H1 (cell line): Measurements from ENCODE around the gene RNF208. TPM values are rescaled to one million over a fixed set of nuclear protein-coding genes. Genes with fewer than 3 reads are reported as not detected.

Experiments
- CTCF ChIA-PET: fragments of 300-600 bp; sonication (Branson Sonifier 250); formaldehyde crosslinking; loops from one replicate; lab custom pipeline; 2021; ENCODE audit not compliant: partially characterized antibody; lab: Charles Lee
- POLR2A ChIA-PET: fragments of 300-600 bp; sonication (Branson Sonifier 250); formaldehyde crosslinking; loops from one replicate; lab custom pipeline; 2021; ENCODE audit warnings: inconsistent platforms; ENCODE audit not compliant: partially characterized antibody; lab: Charles Lee
- DNase-seq, 2 experiments: peaks; one replicate each; pipeline versions ENCODE4 v3.0.0 to v3.0.0-alpha.2; 2010 to 2022; ENCODE audit warnings: low spot score in 2 of 2, low read depth in 1 of 2, mixed read lengths in 1 of 2
- FAIRE-seq: peaks from 2 replicates; lab custom pipeline; 2011; peaks lifted over from hg19 to GRCh38; lab: Jason Lieb, UNC
- H2AFZ ChIP-seq: 2 replicates; pipeline ENCODE4 v1.8.1; 2012; ENCODE audit warnings: low read length, inconsistent platforms
- H2AK5ac ChIP-seq: 2 replicates; pipeline ENCODE4 v1.6.1; 2013; ENCODE audit warnings: low read depth, low read length
- H2BK120ac ChIP-seq: replicated peaks from 2 replicates; pipeline ENCODE3; 2013; ENCODE audit warnings: low read depth, low read length, inconsistent platforms
- H2BK12ac ChIP-seq: 2 replicates; pipeline ENCODE4 v1.6.1; 2013; ENCODE audit warnings: low read depth, low read length
- H2BK15ac ChIP-seq: 2 replicates; pipeline ENCODE4 v1.6.1; 2013; ENCODE audit warnings: low read length
- H2BK20ac ChIP-seq: 2 replicates; pipeline ENCODE4 v1.6.1; 2013; ENCODE audit warnings: low read length
- H2BK5ac ChIP-seq: 2 replicates; pipeline ENCODE4 v1.6.1; 2013; ENCODE audit warnings: low read depth, low read length
- H3K14ac ChIP-seq: 2 replicates; pipeline ENCODE4 v1.6.1; 2013; ENCODE audit warnings: inconsistent platforms; ENCODE audit not compliant: insufficient read length
- H3K18ac ChIP-seq: 2 replicates; pipeline ENCODE4 v1.6.1; 2013; ENCODE audit warnings: low read length; ENCODE audit errors: extremely low read depth
- H3K23ac ChIP-seq: 2 replicates; pipeline ENCODE4 v1.6.1; 2013; ENCODE audit warnings: inconsistent platforms; ENCODE audit not compliant: insufficient read length
- H3K23me2 ChIP-seq: 2 replicates; pipeline ENCODE4 v1.6.1; 2013; ENCODE audit warnings: low read depth, low read length
- H3K27ac ChIP-seq: 2 replicates; pipeline ENCODE4 v1.6.1; 2011; ENCODE audit warnings: low read depth, low read length, inconsistent platforms
- H3K27me3 ChIP-seq, 4 experiments: replicated peaks in 1 of 4; 1 replicate in 1 of 4; 2 replicates in 3 of 4; pipeline versions ENCODE4 v1.6.1 to v1.8.1; 2011 to 2013; ENCODE audit warnings: low read length in 3 of 4, mild to moderate bottlenecking in 3 of 4, inconsistent platforms in 2 of 4, mixed read lengths in 2 of 4, moderate library complexity in 1 of 4; ENCODE audit not compliant: control insufficient read depth in 3 of 4, insufficient read depth in 3 of 4; ENCODE audit errors: extremely low read depth in 1 of 4
- H3K36me3 ChIP-seq, 4 experiments: 2 replicates each; pipeline versions ENCODE4 v1.6.1 to v1.8.1; 2011 to 2013; ENCODE audit warnings: mild to moderate bottlenecking in 4 of 4, low read length in 3 of 4, moderate library complexity in 2 of 4, control low read depth in 1 of 4, inconsistent platforms in 1 of 4; ENCODE audit not compliant: insufficient read depth in 4 of 4, control insufficient read depth in 2 of 4
- H3K4ac ChIP-seq: replicated peaks from 2 replicates; pipeline ENCODE3; 2013; ENCODE audit warnings: low read length, low read depth, mixed read lengths, inconsistent platforms; ENCODE audit not compliant: insufficient read length
- H3K4me1 ChIP-seq, 4 experiments: replicated peaks in 1 of 4; 1 replicate in 1 of 4; 2 replicates in 3 of 4; pipeline versions ENCODE4 v1.6.1 to v1.8.1; 2011 to 2013; ENCODE audit warnings: low read length in 3 of 4, inconsistent platforms in 2 of 4, mixed read lengths in 1 of 4; ENCODE audit not compliant: insufficient read depth in 4 of 4, control insufficient read depth in 3 of 4
- H3K4me2 ChIP-seq, 2 experiments: 2 replicates each; pipeline versions ENCODE4 v1.6.1 to v1.8.1; 2011 to 2013; ENCODE audit warnings: low read depth in 2 of 2, low read length in 2 of 2, control low read depth in 1 of 2, inconsistent platforms in 1 of 2, mild to moderate bottlenecking in 1 of 2; ENCODE audit not compliant: insufficient read depth in 1 of 2
- H3K4me3 ChIP-seq, 4 experiments: fragments of 200-600, 300-600 bp in 1 of 4; sonication (generic), shearing (Covaris generic), sonication (Bioruptor Twin) in 1 of 4; 2 replicates each; pipeline versions ENCODE4 v1.5.1 to v1.8.1; 2011 to 2016; ENCODE audit warnings: low read length in 4 of 4, low read depth in 3 of 4, control low read depth in 2 of 4, inconsistent platforms in 2 of 4, mild to moderate bottlenecking in 2 of 4, mixed read lengths in 1 of 4, moderate library complexity in 1 of 4; ENCODE audit not compliant: insufficient read depth in 2 of 4; ENCODE audit errors: extremely low read depth in 1 of 4
- H3K56ac ChIP-seq: replicated peaks from 2 replicates; pipeline ENCODE3; 2013; ENCODE audit warnings: low read depth, mild to moderate bottlenecking, mixed read lengths, low read length, inconsistent platforms; ENCODE audit not compliant: insufficient read length
- H3K79me1 ChIP-seq: 2 replicates; pipeline ENCODE4 v1.6.1; 2013; ENCODE audit warnings: low read depth, low read length, control low read depth
- H3K79me2 ChIP-seq, 2 experiments: 2 replicates each; pipeline versions ENCODE4 v1.6.1 to v1.8.1; 2012 to 2013; ENCODE audit warnings: low read length in 2 of 2, mild to moderate bottlenecking in 2 of 2, inconsistent platforms in 1 of 2; ENCODE audit not compliant: insufficient read depth in 2 of 2, control insufficient read depth in 1 of 2
- H3K9ac ChIP-seq, 4 experiments: replicated peaks in 1 of 4; 1 replicate in 1 of 4; 2 replicates in 3 of 4; pipeline versions ENCODE4 v1.6.1 to v1.8.1; 2011 to 2013; ENCODE audit warnings: low read depth in 3 of 4, low read length in 3 of 4, control low read depth in 2 of 4, mild to moderate bottlenecking in 2 of 4, moderate library complexity in 2 of 4, inconsistent platforms in 1 of 4; ENCODE audit errors: extremely low read depth in 1 of 4
- H3K9me3 ChIP-seq, 2 experiments: 2 replicates each; pipeline versions ENCODE4 v1.6.1 to v1.8.1; 2012 to 2013; ENCODE audit warnings: mild to moderate bottlenecking in 2 of 2, moderate library complexity in 2 of 2, control low read depth in 1 of 2, inconsistent platforms in 1 of 2, low read depth in 1 of 2, low read length in 1 of 2, mixed read lengths in 1 of 2; ENCODE audit not compliant: insufficient read depth in 2 of 2
- H4K20me1 ChIP-seq, 2 experiments: replicated peaks in 1 of 2; 2 replicates each; pipeline versions ENCODE3 to v1.8.1; 2011 to 2013; ENCODE audit warnings: inconsistent platforms in 2 of 2, low read length in 2 of 2, mild to moderate bottlenecking in 1 of 2; ENCODE audit not compliant: insufficient read depth in 2 of 2, control insufficient read depth in 1 of 2
- H4K5ac ChIP-seq: 2 replicates; pipeline ENCODE4 v1.6.1; 2013; ENCODE audit warnings: low read length, low read depth, mixed read lengths, inconsistent platforms; ENCODE audit not compliant: insufficient read length
- H4K8ac ChIP-seq: 2 replicates; pipeline ENCODE4 v1.8.0; 2013; ENCODE audit warnings: mild to moderate bottlenecking, moderate library complexity, low read length, inconsistent platforms; ENCODE audit not compliant: insufficient read depth; ENCODE audit errors: extremely low read depth
- H4K91ac ChIP-seq: replicated peaks from 2 replicates; pipeline ENCODE3; 2013; ENCODE audit warnings: low read length, mixed read lengths, inconsistent platforms; ENCODE audit not compliant: insufficient read length
- ATF3 ChIP-seq: IDR thresholded peaks from 2 replicates; pipeline ENCODE4 v1.6.1; 2011; ENCODE audit warnings: low read depth, mild to moderate bottlenecking, low read length; ENCODE audit not compliant: insufficient read depth
- EP300 ChIP-seq, 2 experiments: IDR thresholded peaks; 1 replicate in 1 of 2; 2 replicates in 1 of 2; pipeline ENCODE4 v1.6.1; 2011 to 2012; ENCODE audit warnings: low read depth in 2 of 2, low read length in 2 of 2, mild to moderate bottlenecking in 2 of 2, borderline replicate concordance in 1 of 2, inconsistent platforms in 1 of 2, moderate library complexity in 1 of 2
- EZH2 ChIP-seq: fragments of 200-600 bp; sonication (generic); IDR thresholded peaks from 2 replicates; pipeline ENCODE4 v1.7.1; 2012; ENCODE audit warnings: low read depth, mild to moderate bottlenecking, moderate library complexity, low read length, inconsistent platforms; ENCODE audit not compliant: severe bottlenecking
- KDM4A ChIP-seq: IDR thresholded peaks from one replicate; pipeline ENCODE4 v1.7.1; 2012; ENCODE audit warnings: low read depth, mild to moderate bottlenecking, moderate library complexity, low read length, inconsistent platforms; ENCODE audit not compliant: severe bottlenecking
- POLR2AphosphoS5 ChIP-seq: IDR thresholded peaks from 2 replicates; pipeline ENCODE4 v1.6.1; 2011; ENCODE audit warnings: low read depth, low read length
- RAD21 ChIP-seq, 2 experiments: IDR thresholded peaks in 1 of 2; conservative IDR thresholded peaks in 1 of 2; 2 replicates each; pipeline ENCODE4 v1.6.1; 2011; ENCODE audit warnings: low read depth in 2 of 2, low read length in 2 of 2, improper control_type of control experiment in 1 of 2, inconsistent platforms in 1 of 2, mild to moderate bottlenecking in 1 of 2, moderate library complexity in 1 of 2
- SP2 ChIP-seq: IDR thresholded peaks from 2 replicates; pipeline ENCODE4 v1.6.1; 2012; ENCODE audit warnings: mild to moderate bottlenecking, low read length, inconsistent platforms
- TAF7 ChIP-seq: optimal IDR thresholded peaks from 2 replicates; pipeline ENCODE3; 2011; ENCODE audit warnings: low read depth, mild to moderate bottlenecking, inconsistent platforms, low read length, moderate library complexity, borderline replicate concordance
- ZNF274 ChIP-seq: IDR thresholded peaks from 2 replicates; pipeline ENCODE4 v1.7.0; 2012; ENCODE audit warnings: low read length, borderline replicate concordance; ENCODE audit errors: extremely low read depth
- WGBS, 2 experiments: shearing (Covaris generic) in 1 of 2; methylation state at CpG; one replicate each; pipeline versions ENCODE4 v1.1.6 to v1.1.7; 2013 to 2015; ENCODE audit warnings: low lambda C conversion rate in 2 of 2, mixed read lengths in 2 of 2, inconsistent platforms in 1 of 2, low coverage in 1 of 2, missing lambda C conversion rate in 1 of 2; ENCODE audit not compliant: insufficient replicate concordance in 2 of 2, insufficient coverage in 1 of 2, insufficient read length in 1 of 2; ENCODE audit errors: extremely low coverage in 1 of 2, missing lambda C conversion rate in 1 of 2; 5-methylcytosine and 5-hydroxymethylcytosine counted together
- polyA plus RNA-seq, 7 experiments: library from polyadenylated mRNA; depleted of rRNA in 3 of 7; stranded (reverse) in 5 of 7; unstranded in 2 of 7; fragments of >200 nt in 5 of 7; fragments of 200-250 nt in 2 of 7; gene quantifications; 1 replicate in 5 of 7; 2 replicates in 1 of 7; 4 replicates in 1 of 7; pipeline versions ENCODE4 v1.2.1 to v1.2.3, GENCODE V29; 2011 to 2013; ENCODE audit warnings: missing spikeins in 2 of 7, mixed read lengths in 2 of 7
- total RNA-seq: library from RNA; stranded (reverse); fragmentation: NEBNext Ultra II Directional; extraction: Animal tissue kit (Norgen Biotek cat#: 25700); gene quantifications from 2 replicates; pipeline ENCODE4 v1.2.1, GENCODE V29; 2021

The RNF208 gene
- total and polyA plus RNA-seq, 2 of the 8 experiments (the other 6 are each of a cell fraction or from before 2014, with no cell fraction given), result 2.7 to 7.7 TPM

GRCh38 chr9:137245450-137246421, 23.7 kb upstream of the RNF208 start:
- DNase-seq (no peak), FAIRE-seq (no peak)
- POLR2A ChIA-PET, result interaction anchor here (1.0 to 69.9 kb wide), 6 partner anchors 11 to 201 kb away, joined by 4 to 1462 read pairs (median 6); partner anchors contain the start of genes CYSRT1, NDOR1, NELFB and NPDC1
- H3K56ac ChIP-seq, result no peak overlapping the region
- H3K79me2 ChIP-seq, result peaks cover 0 to 13% of the 10 kb centered on the region in 2 experiments; a peak in 2 of 4 replicates
- no peak overlapping the region for H4K5ac ChIP-seq
- peaks cover 5% of the 10 kb centered on the region for H3K79me1 ChIP-seq
- peaks cover 0 to 20% (median 11%) of the 10 kb centered on the region in 4 experiments; a peak in 5 of 7 replicates for H3K4me1 ChIP-seq
- H3K9ac ChIP-seq, result peak overlapping the region in 1 of 4 experiments; percentile 1; a peak in 2 of 7 replicates
- no peak overlapping the region for H3K4me3 ChIP-seq
- H4K8ac ChIP-seq, result peak overlapping the region; percentile 37
- H3K27ac ChIP-seq, result no peak overlapping the region
- H2BK20ac ChIP-seq, result no peak overlapping the region
- 91% methylated on average over 24 of the region's 25 CpGs; no CpG with 5 or more reads in 1 of the 2 experiments for WGBS, 2 experiments
- H4K20me1 ChIP-seq, result peaks cover 17% of the 10 kb centered on the region in 2 experiments
- H3K9me3 ChIP-seq, result no peaks in the 10 kb centered on the region
- H2BK12ac ChIP-seq, result peak overlapping the region; percentile 39; the same call in 1 of the 2 replicates
- H3K14ac ChIP-seq, result no peak overlapping the region
- no peak overlapping the region for H3K4ac ChIP-seq
- no peak overlapping the region for H3K4me2 ChIP-seq
- CTCF ChIA-PET, result interaction anchor here (0.6 to 3.3 kb wide), 7 partner anchors 8 to 221 kb away, joined by 3 to 26 read pairs (median 4); partner anchors contain the start of gene NELFB
- no peak overlapping the region for H4K91ac ChIP-seq
- no peak overlapping the region for H3K23ac ChIP-seq
- H2BK120ac ChIP-seq, result no peak overlapping the region
- no peaks in the 10 kb centered on the region; the same call in 1 of the 2 replicates for H3K23me2 ChIP-seq
- no peak overlapping the region for H3K18ac ChIP-seq
- no peaks in the 10 kb centered on the region; a peak in 2 of 7 replicates for H3K27me3 ChIP-seq
- no peak overlapping the region for H2AK5ac ChIP-seq
- peaks cover 6 to 18% (median 15%) of the 10 kb centered on the region in 4 experiments; a peak in 7 of 8 replicates for H3K36me3 ChIP-seq
- no peak overlapping the region for H2BK15ac ChIP-seq
- no peak overlapping the region for H2BK5ac ChIP-seq
- no peak overlapping the region for H2AFZ ChIP-seq
- TF ChIP-seq RAD21 (IDR thresholded peaks at IDR 0.05 in 1 of 2, conservative IDR thresholded peaks at IDR 0.05 in 1 of 2; ENCODE audit: low read depth in 2 of 2, low read length in 2 of 2), result no peak
- TF ChIP-seq EP300 (IDR thresholded peaks at IDR 0.05; ENCODE audit: borderline replicate concordance in 1 of 2, low read depth in 2 of 2, low read length in 2 of 2), result no peak
- TF ChIP-seq ATF3, result no peak
- TF ChIP-seq EZH2, result no peak
- no peak for TF ChIP-seq KDM4A
- no peak for TF ChIP-seq TAF7
- TF ChIP-seq POLR2AphosphoS5, result no peak
- no peak for TF ChIP-seq SP2
- TF ChIP-seq ZNF274, result no peak
